Endothelial cell (in vitro differentiated cells): ENCODE measurements around the gene IL36G. TPM values are rescaled to one million over a fixed set of nuclear protein-coding genes. Genes with fewer than 3 reads are reported as not detected.

ENCODE experiments used
- DNase-seq: peaks from one replicate; pipeline ENCODE4 v3.0.0; 2021; ENCODE audit warnings: low spot score
- H3K27ac Mint-ChIP-seq: one replicate; pipeline ENCODE4 v1.8.0; 2021; ENCODE audit warnings: mixed read lengths, inconsistent platforms; ENCODE audit not compliant: unreplicated experiment
- H3K27me3 Mint-ChIP-seq: one replicate; pipeline ENCODE4 v1.8.0; 2021; ENCODE audit warnings: mild to moderate bottlenecking, moderate library complexity, mixed read lengths, inconsistent platforms; ENCODE audit not compliant: unreplicated experiment
- H3K36me3 Mint-ChIP-seq: one replicate; pipeline ENCODE4 v1.8.0; 2021; ENCODE audit warnings: mild to moderate bottlenecking, low read depth, mixed read lengths, inconsistent platforms; ENCODE audit not compliant: unreplicated experiment
- H3K4me1 Mint-ChIP-seq: one replicate; pipeline ENCODE4 v1.8.0; 2021; ENCODE audit warnings: mild to moderate bottlenecking, mixed read lengths, inconsistent platforms; ENCODE audit not compliant: unreplicated experiment
- H3K4me3 Mint-ChIP-seq: one replicate; pipeline ENCODE4 v1.8.0; 2021; ENCODE audit warnings: mild to moderate bottlenecking, mixed read lengths, inconsistent platforms; ENCODE audit not compliant: unreplicated experiment
- H3K9me3 Mint-ChIP-seq: one replicate; pipeline ENCODE4 v1.8.0; 2021; ENCODE audit warnings: mixed read lengths, inconsistent platforms; ENCODE audit not compliant: unreplicated experiment
- CTCF ChIP-seq: fragments of 200-600 bp; sonication (generic); IDR thresholded peaks from one replicate; pipeline ENCODE4 v1.5.0; 2021; ENCODE audit warnings: antibody characterized with exemption; ENCODE audit not compliant: unreplicated experiment
- total RNA-seq: library from RNA; stranded (reverse); fragmentation: NEBNext Ultra II Directional; extraction: Animal tissue kit (Norgen Biotek cat#: 25700); gene quantifications from one replicate; pipeline ENCODE4 v1.2.1, GENCODE V29; 2021; ENCODE audit not compliant: unreplicated experiment

IL36G gene
- total RNA-seq, 1 donor from 2014 or later, result not detected

GRCh38 chr2:112940859-112941625 is 36.8 kb upstream of the IL36G start:
- Mint-ChIP-seq H3K27me3 (no peaks in the 10 kb centered on the region), H3K4me1 (no peaks in the 10 kb centered on the region), H3K36me3 (no peaks in the 10 kb centered on the region), H3K4me3 (no peak overlapping the region), H3K27ac (no peak overlapping the region), H3K9me3 (no peaks in the 10 kb centered on the region)
- DNase-seq, result no peak
- no peak for TF ChIP-seq CTCF

GRCh38 chr2:112941753-112942653 is 35.8 kb upstream of the IL36G start:
- peak; percentile 83 for TF ChIP-seq CTCF
- peak; percentile 85 for DNase-seq
- Mint-ChIP-seq H3K27ac (no peak overlapping the region), H3K4me3 (no peak overlapping the region), H3K9me3 (no peaks in the 10 kb centered on the region), H3K36me3 (no peaks in the 10 kb centered on the region), H3K27me3 (no peaks in the 10 kb centered on the region), H3K4me1 (no peaks in the 10 kb centered on the region)

GRCh38 chr2:112942654-112943002 is 35.2 kb upstream of the IL36G start:
- TF ChIP-seq CTCF, result no peak
- Mint-ChIP-seq H3K4me1 (no peaks in the 10 kb centered on the region), H3K36me3 (no peaks in the 10 kb centered on the region), H3K27ac (no peak overlapping the region), H3K9me3 (no peaks in the 10 kb centered on the region), H3K4me3 (no peak overlapping the region), H3K27me3 (no peaks in the 10 kb centered on the region)
- DNase-seq, result no peak

- H3K36me3 Mint-ChIP-seq, result no peaks in the 10 kb centered on the region
- no peaks in the 10 kb centered on the region for H3K27me3 Mint-ChIP-seq
- TF ChIP-seq CTCF, result no peak
- no peak for DNase-seq
- no peak overlapping the region for H3K4me3 Mint-ChIP-seq
- no peaks in the 10 kb centered on the region for H3K4me1 Mint-ChIP-seq
- no peaks in the 10 kb centered on the region for H3K9me3 Mint-ChIP-seq
- no peak overlapping the region for H3K27ac Mint-ChIP-seq
Observed at GRCh38 chr2:112944971-112945370, 32.8 kb upstream of the IL36G start.

GRCh38 chr2:112946086-112946485 is 31.7 kb upstream of the IL36G start:
- no peak for TF ChIP-seq CTCF
- Mint-ChIP-seq H3K36me3 (no peaks in the 10 kb centered on the region), H3K27ac (no peak overlapping the region), H3K4me1 (no peaks in the 10 kb centered on the region), H3K9me3 (no peaks in the 10 kb centered on the region), H3K27me3 (no peaks in the 10 kb centered on the region), H3K4me3 (no peak overlapping the region)
- DNase-seq, result no peak
